Activated naive CD4-positive, alpha-beta T cell (primary cell): ENCODE data around the gene NCKAP5.
"Not testable (repeated sequence)": the region's sequence is repeated elsewhere in the genome, so short reads cannot be mapped to it uniquely, and the experiment has no call there.

ENCODE experiments used
- DNase-seq, 4 experiments: peaks; one replicate each; lab custom pipeline; 2025; lab: John Stamatoyannopoulos, UW

The NCKAP5 gene

GRCh38 chr2:132876745-132877391 lies 691.4 kb downstream of the NCKAP5 start:
- DNase-seq = no peak

- no peak for DNase-seq
These were observed 693.1 kb downstream of the NCKAP5 start for GRCh38 chr2:132875193-132875592.

- DNase-seq = no peak
These were observed 694.5 kb downstream of the NCKAP5 start for GRCh38 chr2:132873738-132874137.

- no peak for DNase-seq
These were observed 696.4 kb downstream of the NCKAP5 start for GRCh38 chr2:132871831-132872230.

- DNase-seq = no peak
These were observed 704.3 kb downstream of the NCKAP5 start for GRCh38 chr2:132863961-132864360.

- DNase-seq = no peak
These were observed 708.0 kb downstream of the NCKAP5 start for GRCh38 chr2:132860220-132860619.

- no peak for DNase-seq
These were observed 708.7 kb downstream of the NCKAP5 start for GRCh38 chr2:132859590-132859989.

GRCh38 chr2:132857319-132857718 lies 710.9 kb downstream of the NCKAP5 start:
- no peak for DNase-seq

GRCh38 chr2:132850688-132851087 lies 717.6 kb downstream of the NCKAP5 start:
- no peak for DNase-seq

GRCh38 chr2:132849118-132849517 lies 719.1 kb downstream of the NCKAP5 start:
- no peak for DNase-seq

GRCh38 chr2:132845339-132845738 lies 722.9 kb downstream of the NCKAP5 start:
- DNase-seq = no peak

- DNase-seq = no peak
These were observed 723.7 kb downstream of the NCKAP5 start for GRCh38 chr2:132844585-132844984.

GRCh38 chr2:132837769-132838168 lies 730.5 kb downstream of the NCKAP5 start:
- no peak for DNase-seq

GRCh38 chr2:132830321-132830827 lies 737.9 kb downstream of the NCKAP5 start:
- DNase-seq = no peak

GRCh38 chr2:132825601-132826000 lies 742.7 kb downstream of the NCKAP5 start:
- DNase-seq = no peak

- DNase-seq = no peak
These were observed 743.5 kb downstream of the NCKAP5 start for GRCh38 chr2:132824716-132825115.

GRCh38 chr2:132816234-132816633 lies 752.0 kb downstream of the NCKAP5 start:
- DNase-seq = no peak

GRCh38 chr2:132815516-132815915 lies 752.7 kb downstream of the NCKAP5 start:
- DNase-seq = no peak

GRCh38 chr2:132814651-132815050 lies 753.6 kb downstream of the NCKAP5 start:
- DNase-seq = no peak

- DNase-seq = no peak
These were observed 754.8 kb downstream of the NCKAP5 start for GRCh38 chr2:132813422-132813821.

GRCh38 chr2:132811148-132811915 lies 756.9 kb downstream of the NCKAP5 start:
- DNase-seq = no peak

- not testable (repeated sequence) for DNase-seq
These were observed 758.3 kb downstream of the NCKAP5 start for GRCh38 chr2:132809962-132810361.

- DNase-seq = no peak
These were observed 764.2 kb downstream of the NCKAP5 start for GRCh38 chr2:132804051-132804450.
